Measurements from ENCODE around the gene PCTP. TPM values are rescaled to one million over a fixed set of nuclear protein-coding genes. Genes with fewer than 3 reads are reported as not detected.

PCTP gene
- total and polyA plus RNA-seq, 2 of the 4 experiments (the other 2 are of a cell fraction), result 11.6 to 12.9 TPM

- ATAC-seq (ENCODE audit: low read depth) (no peak), DNase-seq (no peak)
- H2BK20ac ChIP-seq (ENCODE audit: low read depth, low read length), result no peak overlapping the region
- H3K18ac ChIP-seq (ENCODE audit: low read depth, low read length), result no peak overlapping the region
- H3K4me3 ChIP-seq (ENCODE audit: insufficient read depth, low read depth, low read length), result no peak overlapping the region
- no peak overlapping the region for H3K23ac ChIP-seq (ENCODE audit: low read depth, low read length)
- in situ Hi-C loops (cut with MboI; ENCODE audit: low sequenced_read_pairs), result no loop called here
- H3K14ac ChIP-seq (replicated peaks; ENCODE audit: low read depth, low read length), result no peak overlapping the region
- no peak overlapping the region for H2AK9ac ChIP-seq (replicated peaks; ENCODE audit: low read depth, low read length, poor library complexity)
- POLR2A ChIA-PET (ENCODE audit: unreplicated experiment), result no interaction called here
- no CpG with 5 or more reads among the region's 6 CpGs for WGBS, 2 experiments (ENCODE audit: extremely low coverage in 2 of 2, insufficient read length in 1 of 2)
- H3K36me3 ChIP-seq (ENCODE audit: control insufficient read depth, insufficient read depth, low read length), result no peaks in the 10 kb centered on the region
- no peak for TF ChIP-seq NFE2L2 (IDR thresholded peaks at IDR 0.05; ENCODE audit: low read depth, low read length)
- TF ChIP-seq RCOR1 (IDR thresholded peaks at IDR 0.05; ENCODE audit: insufficient replicate concordance, low read length), result no peak
- TF ChIP-seq CTCF (conservative IDR thresholded peaks at IDR 0.05; ENCODE audit: low read depth, low read length), result no peak
- no peak for TF ChIP-seq USF2 (IDR thresholded peaks at IDR 0.05; ENCODE audit: low read depth, low read length)
- no peak for TF ChIP-seq ELK1 (IDR thresholded peaks at IDR 0.05; ENCODE audit: borderline replicate concordance, low read depth, low read length)
- no peak overlapping the region for H2AFZ ChIP-seq (replicated peaks; ENCODE audit: low read length, poor library complexity)
- H3K9me3 ChIP-seq (ENCODE audit: control insufficient read depth, insufficient read depth, low read length), result no peaks in the 10 kb centered on the region
- H2AK5ac ChIP-seq (ENCODE audit: low read depth, low read length), result no peak overlapping the region
- H3K9me1 ChIP-seq (ENCODE audit: insufficient read depth, low read length), result peaks cover 5% of the 10 kb centered on the region
- peak overlapping the region; percentile 2; the same call in 1 of the 2 replicates for H2BK120ac ChIP-seq (ENCODE audit: low read depth, low read length)
- no peak overlapping the region for H3K9ac ChIP-seq (ENCODE audit: low read depth, low read length)
- no peak overlapping the region for H4K5ac ChIP-seq (ENCODE audit: low read depth, low read length)
- peaks cover 1% of the 10 kb centered on the region; the same call in 1 of the 2 replicates for H3K27me3 ChIP-seq (ENCODE audit: control insufficient read depth, insufficient read depth, low read length)
- H4K20me1 ChIP-seq (ENCODE audit: insufficient read depth, low read length), result no peaks in the 10 kb centered on the region
- H2BK5ac ChIP-seq (ENCODE audit: low read depth, low read length, poor library complexity, severe bottlenecking), result no peak overlapping the region
- intact Hi-C loops (cut with micrococcal nuclease), result no loop called here
- H3K79me1 ChIP-seq (ENCODE audit: low read depth in 1 of 2, low read length in 2 of 2), result no peaks in the 10 kb centered on the region
- no peak overlapping the region for H3K4ac ChIP-seq (ENCODE audit: low read depth, low read length)
- H3K4me2 ChIP-seq (ENCODE audit: low read depth, low read length), result no peak overlapping the region
- no peak overlapping the region for H4K91ac ChIP-seq (ENCODE audit: insufficient read depth, low read depth, low read length)
- peaks cover 16% of the 10 kb centered on the region for H3K4me1 ChIP-seq (ENCODE audit: control insufficient read depth, insufficient read depth, low read length)
- BruUV-seq (replicated peaks), result no TSS peak
- H4K8ac ChIP-seq (ENCODE audit: low read depth in 2 of 2, low read length in 2 of 2), result no peak overlapping the region
- H3K56ac ChIP-seq (ENCODE audit: extremely low read depth, insufficient read depth, low read length), result no peak overlapping the region
- no peak overlapping the region for H2BK15ac ChIP-seq (ENCODE audit: low read depth, low read length)
- H3K27ac ChIP-seq (ENCODE audit: insufficient read depth, low read length), result no peak overlapping the region
- CTCF ChIA-PET, result interaction anchor here (0.7 kb wide), 1 partner anchor 24 kb away, joined by 3 read pairs; the partner anchor contains the start of gene PCTP
- dilution Hi-C loops (cut with HindIII; ENCODE audit: low sequenced_read_pairs, unreplicated experiment), result no loop called here
Measured at GRCh38 chr17:55727275-55727674, 23.6 kb upstream of the PCTP start.

All from IMR-90 (cell line).